Measurements from ENCODE around the gene PDZK1.
"Not testable (repeated sequence)": the region's sequence is repeated elsewhere in the genome, so short reads cannot be mapped to it uniquely, and the experiment has no call there.

The PDZK1 gene

DNA sequence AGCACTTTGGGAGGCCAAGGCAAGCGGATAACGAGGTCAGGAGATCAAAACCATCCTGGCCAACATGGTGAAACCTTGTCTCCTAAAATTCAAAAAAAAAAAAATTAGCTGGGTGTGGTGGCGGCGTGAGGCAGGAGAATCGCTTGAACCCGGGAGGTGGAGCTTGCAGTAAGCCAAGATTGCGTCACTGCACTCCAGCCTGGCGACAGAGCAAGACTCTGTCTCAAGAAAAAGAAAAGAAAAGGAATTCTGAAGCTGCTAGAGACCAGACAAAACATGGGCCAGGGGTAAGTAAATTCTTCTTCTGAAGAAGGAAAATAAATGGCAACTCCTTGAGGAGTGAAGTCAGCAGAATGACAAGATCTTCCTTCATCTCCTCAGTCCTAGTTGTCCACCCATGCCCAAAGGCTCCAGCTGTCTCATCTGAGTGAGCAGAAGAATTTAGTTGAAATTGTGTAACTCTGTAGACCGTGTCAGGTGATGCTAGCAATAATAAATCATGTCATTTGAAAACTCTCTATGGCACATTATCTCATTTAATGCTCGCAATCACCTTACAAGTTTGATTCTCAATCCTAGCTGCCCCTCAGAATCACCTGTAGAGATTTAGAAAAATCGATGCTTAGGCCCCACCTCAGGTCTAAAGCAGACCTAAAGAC, 14.3 kb downstream of the PDZK1 start:
- Histone ChIP-seq H3K4me1 (ENCODE audit: control insufficient read depth in 2 of 2, insufficient read depth in 2 of 2, low read length in 2 of 2) (peaks cover 0 to 6% of the 10 kb centered on the region in 2 donors), H3K27ac (ENCODE audit: low read depth in 2 of 2, low read length in 2 of 2) (no peak overlapping the region), H3K36me3 (ENCODE audit: control insufficient read depth in 2 of 2, insufficient read depth in 2 of 2, low read length in 2 of 2) (no peaks in the 10 kb centered on the region), H3K9ac (ENCODE audit: low read depth in 1 of 2, low read length in 2 of 2) (no peak overlapping the region), H3K9me3 (ENCODE audit: control insufficient read depth in 2 of 2, low read length in 2 of 2) (no peaks in the 10 kb centered on the region), H3K27me3 (ENCODE audit: control insufficient read depth in 2 of 2, insufficient read depth in 2 of 2, low read length in 2 of 2) (no peaks in the 10 kb centered on the region), H3K4me3 (ENCODE audit: low read length in 2 of 2) (no peak overlapping the region)

DNA sequence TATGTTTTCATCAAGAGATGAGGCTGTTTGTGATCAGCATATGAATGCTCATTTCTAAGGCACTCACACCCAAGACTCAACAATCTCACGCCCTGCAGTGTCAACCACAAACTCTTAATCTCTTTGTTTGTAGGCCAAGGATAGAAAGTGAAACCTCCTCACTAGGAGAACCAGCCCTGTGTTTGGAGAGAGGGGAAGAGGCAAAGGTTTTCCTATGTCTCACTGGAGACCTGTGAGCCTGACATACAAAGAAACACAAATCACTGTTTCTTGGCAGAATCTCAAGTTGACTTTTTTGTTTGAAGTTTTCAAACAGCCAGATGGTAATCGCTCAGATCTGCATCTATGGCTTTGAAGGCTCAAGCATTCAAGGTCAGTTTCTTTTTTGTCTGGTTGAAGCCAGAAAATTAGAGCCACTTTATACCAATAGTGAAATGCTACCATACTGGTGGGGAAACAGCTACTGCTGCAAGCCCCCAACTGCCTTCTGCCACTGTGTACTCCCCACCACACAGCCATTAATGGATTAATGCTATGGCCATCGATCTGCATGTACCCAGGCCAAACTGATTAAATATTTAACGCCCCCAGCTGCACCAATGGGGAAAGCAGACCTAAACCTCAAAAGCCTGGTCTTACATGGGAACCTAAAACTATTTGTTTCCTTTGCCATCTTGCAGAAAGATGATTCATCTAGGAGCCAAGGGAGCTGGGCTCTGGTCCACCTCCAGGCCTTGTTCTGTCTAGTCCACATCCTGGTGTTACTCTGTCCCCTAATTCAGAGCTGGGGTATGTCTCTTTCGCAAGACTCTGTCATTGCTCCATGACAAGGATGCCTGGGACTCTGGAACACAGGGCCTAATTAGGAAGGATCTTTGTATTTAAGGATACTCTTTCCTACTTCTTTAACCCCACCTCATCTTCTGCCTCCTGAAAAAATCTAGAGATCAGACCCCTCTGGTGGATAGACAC, 16.3 kb downstream of the PDZK1 start:
- no peaks in the 10 kb centered on the region for H3K27me3 ChIP-seq (ENCODE audit: control insufficient read depth in 2 of 2, insufficient read depth in 2 of 2, low read length in 2 of 2)
- no peaks in the 10 kb centered on the region for H3K36me3 ChIP-seq (ENCODE audit: control insufficient read depth in 2 of 2, insufficient read depth in 2 of 2, low read length in 2 of 2)
- H3K27ac ChIP-seq (ENCODE audit: low read depth in 2 of 2, low read length in 2 of 2), result no peak overlapping the region
- H3K4me1 ChIP-seq (ENCODE audit: control insufficient read depth in 2 of 2, insufficient read depth in 2 of 2, low read length in 2 of 2), result peaks cover 0 to 6% of the 10 kb centered on the region in 2 donors
- H3K9ac ChIP-seq (ENCODE audit: low read depth in 1 of 2, low read length in 2 of 2), result no peak overlapping the region
- no peaks in the 10 kb centered on the region for H3K9me3 ChIP-seq (ENCODE audit: control insufficient read depth in 2 of 2, low read length in 2 of 2)
- no peak overlapping the region for H3K4me3 ChIP-seq (ENCODE audit: low read length in 2 of 2)

DNA sequence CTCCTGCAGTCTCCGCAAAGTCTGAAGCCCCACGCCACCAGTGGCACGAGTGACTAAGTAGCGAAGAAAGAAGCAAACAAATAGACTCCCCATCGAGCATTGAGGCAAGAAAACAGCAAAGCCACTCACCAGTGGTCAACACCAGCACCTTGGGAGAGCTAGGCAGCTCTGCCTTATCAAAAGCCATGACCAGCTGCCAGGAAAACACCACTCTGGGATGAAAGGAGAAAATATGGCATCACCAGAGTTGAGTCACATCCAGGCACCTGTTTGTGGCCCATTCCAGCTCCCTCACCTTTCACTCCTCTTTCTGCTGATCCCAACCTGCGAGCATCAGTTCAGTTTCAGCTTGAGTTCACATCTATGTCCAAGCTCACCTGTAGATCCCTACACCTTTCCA, 17.2 kb downstream of the PDZK1 start:
- Histone ChIP-seq H3K9ac (ENCODE audit: low read depth in 1 of 2, low read length in 2 of 2) (no peak overlapping the region), H3K36me3 (ENCODE audit: control insufficient read depth in 2 of 2, insufficient read depth in 2 of 2, low read length in 2 of 2) (no peaks in the 10 kb centered on the region), H3K27me3 (ENCODE audit: control insufficient read depth in 2 of 2, insufficient read depth in 2 of 2, low read length in 2 of 2) (no peaks in the 10 kb centered on the region), H3K27ac (ENCODE audit: low read depth in 2 of 2, low read length in 2 of 2) (no peak overlapping the region), H3K9me3 (ENCODE audit: control insufficient read depth in 2 of 2, low read length in 2 of 2) (no peaks in the 10 kb centered on the region), H3K4me1 (ENCODE audit: control insufficient read depth in 2 of 2, insufficient read depth in 2 of 2, low read length in 2 of 2) (peaks cover 0 to 6% of the 10 kb centered on the region in 2 donors), H3K4me3 (ENCODE audit: low read length in 2 of 2) (no peak overlapping the region)

DNA sequence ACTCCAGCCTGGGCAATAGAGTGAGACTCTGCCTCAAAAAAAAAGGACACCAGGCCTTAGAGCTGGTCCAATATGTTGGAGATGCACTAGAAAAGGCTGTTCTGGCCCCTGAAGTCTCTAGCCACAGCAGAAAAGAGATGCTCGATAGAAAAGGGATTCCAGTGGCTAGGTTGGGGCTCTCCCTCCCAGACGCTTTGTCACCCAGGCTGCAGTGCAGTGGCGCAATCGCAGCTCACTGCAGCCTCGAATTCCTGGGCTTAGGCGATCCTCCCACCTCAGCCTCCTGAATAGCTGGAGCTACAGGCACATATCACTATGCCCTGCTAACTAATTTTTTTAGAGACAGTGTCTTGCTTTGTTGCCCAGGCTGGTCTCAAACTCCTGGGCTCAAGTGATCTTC, 18.2 kb downstream of the PDZK1 start:
- Histone ChIP-seq H3K36me3 (ENCODE audit: control insufficient read depth in 2 of 2, insufficient read depth in 2 of 2, low read length in 2 of 2) (no peaks in the 10 kb centered on the region), H3K4me1 (ENCODE audit: control insufficient read depth in 2 of 2, insufficient read depth in 2 of 2, low read length in 2 of 2) (peaks cover 0 to 6% of the 10 kb centered on the region in 2 donors), H3K9ac (ENCODE audit: low read depth in 1 of 2, low read length in 2 of 2) (no peak overlapping the region), H3K27ac (ENCODE audit: low read depth in 2 of 2, low read length in 2 of 2) (no peak overlapping the region), H3K27me3 (ENCODE audit: control insufficient read depth in 2 of 2, insufficient read depth in 2 of 2, low read length in 2 of 2) (no peaks in the 10 kb centered on the region), H3K9me3 (ENCODE audit: control insufficient read depth in 2 of 2, low read length in 2 of 2) (no peaks in the 10 kb centered on the region), H3K4me3 (ENCODE audit: low read length in 2 of 2) (no peak overlapping the region)

DNA sequence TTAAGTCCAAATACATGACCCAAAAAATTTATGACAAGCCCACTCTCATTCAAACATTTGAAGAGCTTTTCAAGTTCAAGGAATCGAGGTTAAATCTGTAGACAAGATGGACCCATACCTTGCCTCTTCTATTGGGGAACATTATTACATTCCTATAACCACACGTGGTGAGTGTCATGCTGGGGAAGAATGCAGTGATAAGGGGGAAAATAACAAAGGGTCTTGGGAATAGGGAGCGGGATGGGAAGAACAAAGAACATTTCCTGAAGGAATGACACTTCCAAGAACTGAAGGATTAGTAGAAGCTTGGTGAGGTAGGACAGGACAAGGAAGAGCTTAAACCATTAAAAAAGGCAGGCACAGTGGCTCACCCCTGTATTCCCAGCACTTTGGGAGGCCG, 18.8 kb downstream of the PDZK1 start:
- peaks cover 0 to 6% of the 10 kb centered on the region in 2 donors for H3K4me1 ChIP-seq (ENCODE audit: control insufficient read depth in 2 of 2, insufficient read depth in 2 of 2, low read length in 2 of 2)
- H3K27me3 ChIP-seq (ENCODE audit: control insufficient read depth in 2 of 2, insufficient read depth in 2 of 2, low read length in 2 of 2), result no peaks in the 10 kb centered on the region
- no peak overlapping the region for H3K27ac ChIP-seq (ENCODE audit: low read depth in 2 of 2, low read length in 2 of 2)
- no peak overlapping the region for H3K4me3 ChIP-seq (ENCODE audit: low read length in 2 of 2)
- no peaks in the 10 kb centered on the region for H3K36me3 ChIP-seq (ENCODE audit: control insufficient read depth in 2 of 2, insufficient read depth in 2 of 2, low read length in 2 of 2)
- H3K9ac ChIP-seq (ENCODE audit: low read depth in 1 of 2, low read length in 2 of 2), result no peak overlapping the region
- H3K9me3 ChIP-seq (ENCODE audit: control insufficient read depth in 2 of 2, low read length in 2 of 2), result no peaks in the 10 kb centered on the region

DNA sequence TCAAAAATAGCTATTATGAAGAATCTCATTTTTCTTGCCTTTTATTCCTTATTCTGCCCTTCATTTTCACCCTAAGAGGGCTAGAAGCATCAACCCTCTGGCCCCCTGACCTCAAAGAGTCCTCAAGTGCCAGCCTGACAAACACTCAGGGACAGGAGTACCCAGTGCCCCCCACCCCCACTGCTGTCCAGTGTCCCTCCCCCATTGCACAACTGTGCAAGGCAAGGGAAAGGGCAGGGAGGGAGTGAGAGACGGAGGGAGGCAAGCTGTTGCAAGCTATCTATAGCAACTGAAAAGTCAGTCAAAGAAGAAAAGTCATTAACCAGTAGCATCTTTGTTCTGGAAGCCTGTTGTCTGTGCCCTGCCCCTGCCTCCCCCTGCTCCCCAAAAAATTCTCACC, 21.1 kb downstream of the PDZK1 start:
- not testable (repeated sequence) for H3K9ac ChIP-seq (ENCODE audit: low read depth in 1 of 2, low read length in 2 of 2); H3K27ac ChIP-seq (ENCODE audit: low read depth in 2 of 2, low read length in 2 of 2); H3K36me3 ChIP-seq (ENCODE audit: control insufficient read depth in 2 of 2, insufficient read depth in 2 of 2, low read length in 2 of 2); H3K4me1 ChIP-seq (ENCODE audit: control insufficient read depth in 2 of 2, insufficient read depth in 2 of 2, low read length in 2 of 2); H3K9me3 ChIP-seq (ENCODE audit: control insufficient read depth in 2 of 2, low read length in 2 of 2); H3K4me3 ChIP-seq (ENCODE audit: low read length in 2 of 2); H3K27me3 ChIP-seq (ENCODE audit: control insufficient read depth in 2 of 2, insufficient read depth in 2 of 2, low read length in 2 of 2)

DNA sequence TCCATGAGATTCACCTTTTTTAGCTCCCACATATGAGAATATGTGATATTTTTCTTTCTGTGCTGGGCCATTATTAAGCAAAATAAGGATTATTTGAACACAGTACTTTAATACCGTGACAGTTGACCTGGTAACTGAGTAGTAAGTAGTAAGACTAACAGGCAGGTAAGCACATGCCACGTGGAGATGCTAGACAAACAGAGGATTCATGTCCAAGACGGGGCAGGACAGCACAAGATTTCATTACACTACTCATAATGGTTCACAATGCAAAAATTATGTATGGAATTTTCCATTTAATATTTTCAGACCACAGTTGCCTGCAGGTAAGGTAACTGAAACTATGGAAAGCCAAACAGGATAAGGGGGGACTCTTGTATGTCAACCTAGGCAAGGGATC, 22.3 kb downstream of the PDZK1 start:
- H3K27ac ChIP-seq (ENCODE audit: low read depth in 2 of 2, low read length in 2 of 2); H3K27me3 ChIP-seq (ENCODE audit: control insufficient read depth in 2 of 2, insufficient read depth in 2 of 2, low read length in 2 of 2); H3K36me3 ChIP-seq (ENCODE audit: control insufficient read depth in 2 of 2, insufficient read depth in 2 of 2, low read length in 2 of 2); H3K4me3 ChIP-seq (ENCODE audit: low read length in 2 of 2); H3K4me1 ChIP-seq (ENCODE audit: control insufficient read depth in 2 of 2, insufficient read depth in 2 of 2, low read length in 2 of 2); H3K9ac ChIP-seq (ENCODE audit: low read depth in 1 of 2, low read length in 2 of 2); H3K9me3 ChIP-seq (ENCODE audit: control insufficient read depth in 2 of 2, low read length in 2 of 2): not testable (repeated sequence)

DNA sequence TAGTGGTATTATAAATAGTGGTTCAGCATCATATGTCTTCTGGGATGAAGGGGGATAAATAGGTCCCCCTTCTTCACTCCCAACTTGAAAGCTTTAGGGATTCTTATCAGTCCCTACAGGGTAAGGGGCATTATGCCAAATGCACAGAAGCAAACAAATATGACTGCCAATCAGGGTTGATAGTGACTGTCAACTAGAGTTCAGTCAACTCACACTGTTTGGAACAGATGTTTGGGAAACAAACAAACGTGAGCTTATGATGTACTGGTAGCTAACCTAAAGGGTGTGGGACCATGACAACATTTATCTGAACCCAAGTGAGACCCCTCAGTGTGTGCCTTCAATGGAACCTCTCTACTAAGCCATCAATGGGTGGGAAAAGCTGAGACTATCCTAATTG, 34.0 kb downstream of the PDZK1 start:
- H3K27ac ChIP-seq (ENCODE audit: low read depth in 2 of 2, low read length in 2 of 2); H3K36me3 ChIP-seq (ENCODE audit: control insufficient read depth in 2 of 2, insufficient read depth in 2 of 2, low read length in 2 of 2); H3K4me3 ChIP-seq (ENCODE audit: low read length in 2 of 2); H3K9ac ChIP-seq (ENCODE audit: low read depth in 1 of 2, low read length in 2 of 2); H3K4me1 ChIP-seq (ENCODE audit: control insufficient read depth in 2 of 2, insufficient read depth in 2 of 2, low read length in 2 of 2); H3K9me3 ChIP-seq (ENCODE audit: control insufficient read depth in 2 of 2, low read length in 2 of 2); H3K27me3 ChIP-seq (ENCODE audit: control insufficient read depth in 2 of 2, insufficient read depth in 2 of 2, low read length in 2 of 2): not testable (repeated sequence)

DNA sequence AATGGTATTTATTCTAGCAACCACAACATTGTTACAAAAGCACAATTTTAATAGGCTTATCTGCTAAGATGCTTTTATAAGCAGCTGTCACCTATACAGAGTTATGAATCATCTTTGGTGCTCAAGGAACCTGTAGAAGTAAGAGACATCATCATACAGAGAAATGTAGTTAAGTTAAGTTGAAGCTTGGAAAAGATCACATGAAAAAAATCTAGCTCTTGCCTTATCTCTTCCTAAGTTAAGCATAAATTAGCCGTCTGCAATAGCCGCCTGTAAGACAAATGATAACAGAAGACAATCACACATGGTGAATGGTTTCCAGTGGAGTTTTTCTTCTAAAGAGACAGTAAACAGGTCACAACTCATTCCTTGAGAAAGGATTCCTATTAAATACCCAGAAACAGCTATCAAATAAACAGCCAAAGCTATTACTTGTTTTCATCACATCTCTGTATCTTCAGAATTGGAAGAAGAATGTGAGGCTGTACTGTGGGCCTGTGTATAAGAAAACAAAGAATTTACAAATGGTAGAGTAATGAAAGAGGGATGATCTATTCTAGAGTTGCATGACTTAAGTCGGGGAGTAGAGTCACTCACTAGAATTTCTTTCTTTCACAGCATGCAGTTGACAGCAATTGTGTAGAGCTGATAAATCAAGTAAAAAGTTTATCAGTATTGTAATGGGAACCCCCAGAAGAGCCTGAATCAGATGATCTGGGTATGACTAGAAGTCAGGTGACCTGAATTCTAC, 36.0 kb downstream of the PDZK1 start:
- H3K27ac ChIP-seq (ENCODE audit: low read depth in 2 of 2, low read length in 2 of 2); H3K4me3 ChIP-seq (ENCODE audit: low read length in 2 of 2); H3K27me3 ChIP-seq (ENCODE audit: control insufficient read depth in 2 of 2, insufficient read depth in 2 of 2, low read length in 2 of 2); H3K9me3 ChIP-seq (ENCODE audit: control insufficient read depth in 2 of 2, low read length in 2 of 2); H3K36me3 ChIP-seq (ENCODE audit: control insufficient read depth in 2 of 2, insufficient read depth in 2 of 2, low read length in 2 of 2); H3K4me1 ChIP-seq (ENCODE audit: control insufficient read depth in 2 of 2, insufficient read depth in 2 of 2, low read length in 2 of 2); H3K9ac ChIP-seq (ENCODE audit: low read depth in 1 of 2, low read length in 2 of 2): not testable (repeated sequence)

DNA sequence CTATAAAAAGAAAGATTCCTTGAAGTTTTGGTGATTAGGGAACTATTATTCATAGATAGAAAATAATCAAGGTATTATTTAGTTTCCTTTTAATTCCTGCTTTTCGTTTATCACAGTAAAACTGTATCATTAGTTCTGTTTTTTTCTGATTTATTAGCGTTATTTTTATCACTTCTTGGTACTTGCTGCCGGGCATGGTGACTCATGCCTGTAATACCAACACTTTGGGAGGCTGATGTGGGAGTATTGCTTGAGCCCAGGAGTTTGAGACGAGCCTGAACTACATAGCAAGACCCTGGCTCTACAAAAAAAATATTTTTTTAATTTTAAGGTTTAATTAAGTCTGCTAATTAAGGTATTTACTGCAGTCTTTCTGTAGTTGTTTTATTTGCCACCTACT, 42.2 kb downstream of the PDZK1 start:
- H3K9me3 ChIP-seq (ENCODE audit: control insufficient read depth in 2 of 2, low read length in 2 of 2); H3K9ac ChIP-seq (ENCODE audit: low read depth in 1 of 2, low read length in 2 of 2); H3K36me3 ChIP-seq (ENCODE audit: control insufficient read depth in 2 of 2, insufficient read depth in 2 of 2, low read length in 2 of 2); H3K4me1 ChIP-seq (ENCODE audit: control insufficient read depth in 2 of 2, insufficient read depth in 2 of 2, low read length in 2 of 2); H3K27ac ChIP-seq (ENCODE audit: low read depth in 2 of 2, low read length in 2 of 2); H3K4me3 ChIP-seq (ENCODE audit: low read length in 2 of 2); H3K27me3 ChIP-seq (ENCODE audit: control insufficient read depth in 2 of 2, insufficient read depth in 2 of 2, low read length in 2 of 2): not testable (repeated sequence)

Data from mucosa of rectum (tissue), 2 donors.